NT2/D1 (cell line): ENCODE data around the gene SNED1.

ENCODE experiments used
- SUZ12 ChIP-seq: IDR thresholded peaks from 2 replicates; pipeline ENCODE4 v1.6.1; 2011; ENCODE audit not compliant: insufficient read length, insufficient read depth; ENCODE audit errors: extremely low read depth
- YY1 ChIP-seq: IDR thresholded peaks from 2 replicates; pipeline ENCODE4 v1.6.1; 2011; ENCODE audit not compliant: insufficient read length, insufficient read depth

DNA sequence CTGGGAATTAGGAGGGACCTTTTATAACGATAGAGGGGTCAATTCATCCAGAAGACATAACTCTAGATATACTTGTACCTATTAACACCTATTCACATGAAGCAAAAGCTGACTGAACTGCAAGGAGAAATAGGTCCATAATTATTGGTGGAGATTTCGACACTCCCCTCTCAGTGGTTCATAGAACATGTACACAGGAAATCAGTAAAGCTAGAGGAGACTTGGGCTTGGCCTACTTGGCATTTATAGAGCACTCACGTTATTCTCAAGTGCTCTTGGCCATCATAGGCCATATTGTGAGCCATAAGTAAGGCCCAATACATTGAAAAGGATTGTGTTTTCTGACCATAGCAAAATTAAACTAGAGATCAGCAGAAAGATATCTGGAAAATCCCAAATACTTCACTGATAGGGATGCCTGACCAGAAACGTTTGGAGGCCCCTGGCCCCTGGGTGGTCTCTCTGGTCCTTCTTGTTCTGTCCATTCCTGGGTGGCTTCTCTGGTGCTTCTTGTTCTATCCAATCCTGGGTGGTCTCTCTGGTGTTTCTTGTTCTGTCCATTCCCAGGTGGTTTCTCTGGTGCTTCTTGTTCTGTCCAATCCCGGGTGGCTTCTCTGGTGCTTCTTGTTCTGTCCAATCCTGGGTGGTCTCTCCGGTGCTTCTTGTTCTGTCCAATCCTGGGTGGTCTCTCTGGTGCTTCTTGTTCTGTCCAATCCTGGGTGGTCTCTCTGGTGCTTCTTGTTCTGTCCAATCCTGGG, 49.0 kb downstream of the SNED1 start:
- TF ChIP-seq YY1 (no peak), SUZ12 (no peak)
